ENCODE results near the gene PHLDA2.

The PHLDA2 gene

GRCh38 chr11:2955906-2956476 lies 26.8 kb upstream of the PHLDA2 start:
- Histone ChIP-seq H3K9me2 (replicated peaks; ENCODE audit: insufficient read depth, low read length) (no peaks in the 10 kb centered on the region), H3K36me3 (replicated peaks; ENCODE audit: insufficient read depth, low read length) (peaks cover 38% of the 10 kb centered on the region), H3K4me2 (ENCODE audit: low read depth, low read length) (no peak overlapping the region), H3K27me3 (replicated peaks; ENCODE audit: insufficient read depth, low read length) (no peaks in the 10 kb centered on the region), H3K4me3 (ENCODE audit: low read length) (no peak overlapping the region), H3K9me3 (replicated peaks; ENCODE audit: insufficient read depth, low read length) (no peaks in the 10 kb centered on the region), H3K4me1 (ENCODE audit: low read length) (no peaks in the 10 kb centered on the region), H3K9ac (ENCODE audit: low read length) (no peak overlapping the region), H3F3A (ENCODE audit: insufficient read depth, low read length) (no peaks in the 10 kb centered on the region), H2AFZ (ENCODE audit: low read length) (no peak overlapping the region), H3K27ac (ENCODE audit: low read length) (no peak overlapping the region), H3K79me2 (ENCODE audit: low read length) (peaks cover 67% of the 10 kb centered on the region), H4K20me1 (ENCODE audit: insufficient read depth, low read length) (peaks cover 10% of the 10 kb centered on the region; the same call in 1 of the 2 replicates)
- DNase-seq = no peak
- TF ChIP-seq EZH2phosphoT487 (IDR thresholded peaks at IDR 0.05; ENCODE audit: low read length) (no peak), EZH2 (optimal IDR thresholded peaks at IDR 0.05; ENCODE audit: low read depth, low read length) (no peak), CTCF (IDR thresholded peaks at IDR 0.05; ENCODE audit: low read length) (no peak)

GRCh38 chr11:2954263-2954662 lies 25.0 kb upstream of the PHLDA2 start:
- Histone ChIP-seq H3K36me3 (replicated peaks; ENCODE audit: insufficient read depth, low read length) (peaks cover 44% of the 10 kb centered on the region), H4K20me1 (ENCODE audit: insufficient read depth, low read length) (peaks cover 9% of the 10 kb centered on the region; the same call in 1 of the 2 replicates), H3K9me3 (replicated peaks; ENCODE audit: insufficient read depth, low read length) (no peaks in the 10 kb centered on the region), H3K27me3 (replicated peaks; ENCODE audit: insufficient read depth, low read length) (no peaks in the 10 kb centered on the region), H3K79me2 (ENCODE audit: low read length) (peaks cover 50% of the 10 kb centered on the region), H3K9ac (ENCODE audit: low read length) (no peak overlapping the region), H2AFZ (ENCODE audit: low read length) (no peak overlapping the region), H3K9me2 (replicated peaks; ENCODE audit: insufficient read depth, low read length) (no peaks in the 10 kb centered on the region), H3K4me2 (ENCODE audit: low read depth, low read length) (no peak overlapping the region), H3K4me1 (ENCODE audit: low read length) (no peaks in the 10 kb centered on the region), H3K4me3 (ENCODE audit: low read length) (no peak overlapping the region), H3F3A (ENCODE audit: insufficient read depth, low read length) (no peaks in the 10 kb centered on the region), H3K27ac (ENCODE audit: low read length) (no peak overlapping the region)
- TF ChIP-seq CTCF (IDR thresholded peaks at IDR 0.05; ENCODE audit: low read length) = no peak
- no peak for TF ChIP-seq EZH2phosphoT487 (IDR thresholded peaks at IDR 0.05; ENCODE audit: low read length)
- no peak for TF ChIP-seq EZH2 (optimal IDR thresholded peaks at IDR 0.05; ENCODE audit: low read depth, low read length)
- no peak for DNase-seq

- no peak for DNase-seq
- H3K4me2 ChIP-seq (ENCODE audit: low read depth, low read length) = no peak overlapping the region
- peaks cover 32% of the 10 kb centered on the region for H3K79me2 ChIP-seq (ENCODE audit: low read length)
- H3K9me2 ChIP-seq (replicated peaks; ENCODE audit: insufficient read depth, low read length) = no peaks in the 10 kb centered on the region
- H3K4me3 ChIP-seq (ENCODE audit: low read length) = no peak overlapping the region
- H3K27ac ChIP-seq (ENCODE audit: low read length) = no peak overlapping the region
- no peaks in the 10 kb centered on the region for H3K9me3 ChIP-seq (replicated peaks; ENCODE audit: insufficient read depth, low read length)
- no peak for TF ChIP-seq EZH2phosphoT487 (IDR thresholded peaks at IDR 0.05; ENCODE audit: low read length)
- no peak for TF ChIP-seq EZH2 (optimal IDR thresholded peaks at IDR 0.05; ENCODE audit: low read depth, low read length)
- no peak for TF ChIP-seq CTCF (IDR thresholded peaks at IDR 0.05; ENCODE audit: low read length)
- 0 out of 2 replicates have a peak, but pooled peaks cover 3% of the 10 kb centered on the region for H4K20me1 ChIP-seq (ENCODE audit: insufficient read depth, low read length)
- no peaks in the 10 kb centered on the region for H3F3A ChIP-seq (ENCODE audit: insufficient read depth, low read length)
- H2AFZ ChIP-seq (ENCODE audit: low read length) = no peak overlapping the region
- H3K9ac ChIP-seq (ENCODE audit: low read length) = no peak overlapping the region
- no peaks in the 10 kb centered on the region for H3K27me3 ChIP-seq (replicated peaks; ENCODE audit: insufficient read depth, low read length)
- H3K36me3 ChIP-seq (replicated peaks; ENCODE audit: insufficient read depth, low read length) = peaks cover 42% of the 10 kb centered on the region
- no peaks in the 10 kb centered on the region for H3K4me1 ChIP-seq (ENCODE audit: low read length)
Observed at GRCh38 chr11:2952290-2952689, 23.1 kb upstream of the PHLDA2 start.

Measured in MM.1S (cell line).